HCT116 (cell line): ENCODE data around the gene TRPM6.

Source experiments
- CEBPB ChIP-seq: IDR thresholded peaks from 2 replicates; pipeline ENCODE4 v1.6.1; 2012; ENCODE audit warnings: low read depth
- CTCF ChIP-seq, 3 experiments: fragments of 200-600 bp in 1 of 3; sonication (generic) in 1 of 3; IDR thresholded peaks in 2 of 3; conservative IDR thresholded peaks in 1 of 3; 2 replicates each; pipeline ENCODE4 v1.5.1; 2012 to 2017; ENCODE audit warnings: low read depth in 2 of 3, low read length in 2 of 3, antibody characterized with exemption in 1 of 3, borderline replicate concordance in 1 of 3, control low read depth in 1 of 3, mild to moderate bottlenecking in 1 of 3, mixed read lengths in 1 of 3, mixed run types in 1 of 3, moderate library complexity in 1 of 3; ENCODE audit not compliant: insufficient read depth in 1 of 3
- EGR1 ChIP-seq: IDR thresholded peaks from 2 replicates; pipeline ENCODE4 v1.6.1; 2012; ENCODE audit warnings: low read depth
- EZH2 ChIP-seq: fragments of 200-600 bp; sonication (generic); IDR thresholded peaks from 2 replicates; pipeline ENCODE4 v1.6.1; 2017; ENCODE audit warnings: antibody characterized with exemption, mixed run types
- EZH2phosphoT487 ChIP-seq: fragments of 200-600 bp; IDR thresholded peaks from 2 replicates; pipeline ENCODE4 v1.6.1; 2018; ENCODE audit warnings: antibody characterized with exemption, borderline replicate concordance
- POLR2A ChIP-seq: IDR thresholded peaks from 2 replicates; pipeline ENCODE4 v1.7.0; 2011; ENCODE audit warnings: borderline replicate concordance; ENCODE audit not compliant: insufficient read depth, insufficient read length; ENCODE audit errors: extremely low read depth
- POLR2AphosphoS5 ChIP-seq: IDR thresholded peaks from 2 replicates; pipeline ENCODE4 v1.6.1; 2011; ENCODE audit warnings: mild to moderate bottlenecking, low read depth, low read length, moderate library complexity
- REST ChIP-seq: IDR thresholded peaks from 2 replicates; pipeline ENCODE4 v1.6.1; 2012; ENCODE audit warnings: low read depth
- SIN3A ChIP-seq: IDR thresholded peaks from 2 replicates; pipeline ENCODE4 v1.6.1; 2012; ENCODE audit warnings: low read depth
- SP1 ChIP-seq: IDR thresholded peaks from 2 replicates; pipeline ENCODE4 v1.6.1; 2012; ENCODE audit warnings: low read depth
- TCF7L2 ChIP-seq: IDR thresholded peaks from 2 replicates; pipeline ENCODE4 v1.7.0; 2011; ENCODE audit warnings: borderline replicate concordance, inconsistent platforms; ENCODE audit not compliant: insufficient read depth, insufficient read length; ENCODE audit errors: extremely low read depth
- ZBTB33 ChIP-seq: IDR thresholded peaks from 2 replicates; pipeline ENCODE4 v1.6.1; 2011; ENCODE audit warnings: mild to moderate bottlenecking, low read length, moderate library complexity; ENCODE audit not compliant: insufficient replicate concordance; ENCODE audit errors: extremely low read depth
- ZNF274 ChIP-seq: fragments of 200-500 bp; sonication (Bioruptor generic); IDR thresholded peaks from 2 replicates; pipeline ENCODE4 v1.6.1; 2014; ENCODE audit warnings: mild to moderate bottlenecking, low read depth, low read length, inconsistent platforms
- TF ChIP-seq, protein P1 (sequence below): IDR thresholded peaks from 2 replicates; pipeline ENCODE4 v1.6.1; 2012

DNA sequence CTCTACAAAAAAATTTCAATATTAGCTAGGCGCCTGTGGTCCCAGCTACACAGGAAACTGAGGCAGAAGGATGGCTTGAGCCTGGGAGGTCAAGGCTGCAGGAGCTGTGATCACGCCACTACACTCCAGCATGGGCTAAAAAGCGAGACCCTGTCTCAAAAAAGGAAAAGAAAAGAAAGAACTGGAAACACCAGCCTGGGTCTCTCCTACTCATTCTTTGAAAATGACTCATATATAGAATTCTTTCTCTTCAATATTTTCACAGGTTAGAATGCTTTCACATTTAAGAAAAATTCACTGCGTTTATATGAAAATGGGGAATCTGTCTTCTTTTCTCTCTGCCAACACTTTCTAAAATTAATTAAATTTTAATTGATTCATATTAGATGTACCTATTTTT is 115.6 kb downstream of the TRPM6 start:
- no peak for TF ChIP-seq CTCF (IDR thresholded peaks at IDR 0.05 in 2 of 3, conservative IDR thresholded peaks at IDR 0.05 in 1 of 3; ENCODE audit: borderline replicate concordance in 1 of 3, insufficient read depth in 1 of 3, low read depth in 2 of 3, low read length in 2 of 3)
- TF ChIP-seq CEBPB: no peak
- TF ChIP-seq REST: no peak
- no peak for TF ChIP-seq POLR2A
- TF ChIP-seq ZBTB33: no peak
- no peak for TF ChIP-seq EZH2phosphoT487
- no peak for TF ChIP-seq SP1
- no peak for TF ChIP-seq POLR2AphosphoS5
- no peak for TF ChIP-seq EGR1
- TF ChIP-seq, protein P1, sequence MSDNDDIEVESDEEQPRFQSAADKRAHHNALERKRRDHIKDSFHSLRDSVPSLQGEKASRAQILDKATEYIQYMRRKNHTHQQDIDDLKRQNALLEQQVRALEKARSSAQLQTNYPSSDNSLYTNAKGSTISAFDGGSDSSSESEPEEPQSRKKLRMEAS: no peak
- no peak for TF ChIP-seq ZNF274
- TF ChIP-seq SIN3A: no peak
- TF ChIP-seq EZH2: no peak
- no peak for TF ChIP-seq TCF7L2
